Measurements from ENCODE around the gene BIRC2.

GRCh38 chr11:102385085-102386007 lies 38.3 kb downstream of the BIRC2 start:
- no peak for TF ChIP-seq CTCF (IDR thresholded peaks at IDR 0.05; ENCODE audit: low read length)
- TF ChIP-seq EZH2 (IDR thresholded peaks at IDR 0.05; ENCODE audit: borderline replicate concordance, low read length): no peak

All from OCI-LY1 (cell line).